GM23338 (cell line): Measurements from ENCODE around the gene GRID1.

Source experiments
- CREB1 ChIP-seq: fragments of 250-450 bp; sonication (Bioruptor Pico); IDR thresholded peaks from 2 replicates; pipeline ENCODE4 v1.5.0; 2020; ENCODE audit warnings: low read depth, mild to moderate bottlenecking, moderate library complexity
- CTCF ChIP-seq, 2 experiments: fragments of 200-600 bp in 1 of 2; sonication (generic) in 1 of 2; conservative IDR thresholded peaks; 2 replicates each; pipeline versions ENCODE4 v1.5.1 to v1.6.1; 2016 to 2017; ENCODE audit warnings: antibody characterized with exemption in 2 of 2, low read depth in 2 of 2, mild to moderate bottlenecking in 2 of 2, moderate library complexity in 1 of 2
- ETS1 ChIP-seq: IDR thresholded peaks from 2 replicates; pipeline ENCODE4 v1.6.1; 2016; ENCODE audit warnings: antibody characterized with exemption
- EZH2 ChIP-seq: fragments of 200-600 bp; sonication (generic); IDR thresholded peaks from one replicate; pipeline ENCODE4 v1.8.0; 2017; ENCODE audit warnings: antibody characterized with exemption, mild to moderate bottlenecking, low read depth; ENCODE audit not compliant: unreplicated experiment
- EZH2phosphoT487 ChIP-seq: fragments of 200-600 bp; sonication (generic); IDR thresholded peaks from one replicate; pipeline ENCODE4 v1.8.1; 2018; ENCODE audit warnings: antibody characterized with exemption; ENCODE audit not compliant: unreplicated experiment
- JUNB ChIP-seq: IDR thresholded peaks from one replicate; pipeline ENCODE4 v1.6.1; 2016; ENCODE audit warnings: antibody characterized with exemption; ENCODE audit not compliant: unreplicated experiment
- NANOG ChIP-seq: IDR thresholded peaks from 2 replicates; pipeline ENCODE4 v1.6.1; 2016; ENCODE audit warnings: antibody characterized with exemption, borderline replicate concordance
- POLR2AphosphoS5 ChIP-seq: IDR thresholded peaks from 2 replicates; pipeline ENCODE4 v1.6.1; 2016; ENCODE audit warnings: antibody characterized with exemption, low read depth
- REST ChIP-seq: IDR thresholded peaks from one replicate; pipeline ENCODE4 v1.6.1; 2018; ENCODE audit warnings: antibody characterized with exemption; ENCODE audit not compliant: unreplicated experiment
- STAT1 ChIP-seq: IDR thresholded peaks from one replicate; pipeline ENCODE4 v1.6.1; 2016; ENCODE audit warnings: antibody characterized with exemption; ENCODE audit not compliant: unreplicated experiment
- ZNF114 ChIP-seq: fragments of 250-450 bp; sonication (Bioruptor Pico); IDR thresholded peaks from 2 replicates; pipeline ENCODE4 v1.5.0; 2020; ENCODE audit warnings: mild to moderate bottlenecking, moderate library complexity
- ZNF331 ChIP-seq: fragments of 250-450 bp; sonication (Bioruptor Pico); IDR thresholded peaks from 2 replicates; pipeline ENCODE4 v1.5.0; 2020; ENCODE audit warnings: low read depth, mild to moderate bottlenecking, moderate library complexity
- ZNF462 ChIP-seq: fragments of 250-450 bp; sonication (Bioruptor Pico); IDR thresholded peaks from 2 replicates; pipeline ENCODE4 v1.5.0; 2020; ENCODE audit warnings: mild to moderate bottlenecking, moderate library complexity

- 0 out of 4 replicates have a peak, but pooled peaks have one; percentile 4 to 10 for TF ChIP-seq CTCF (conservative IDR thresholded peaks at IDR 0.05; ENCODE audit: low read depth in 2 of 2)
- TF ChIP-seq JUNB = no peak
- no peak for TF ChIP-seq CREB1 (CRISPR knock-in tag)
- TF ChIP-seq POLR2AphosphoS5 = no peak
- no peak for TF ChIP-seq EZH2phosphoT487
- TF ChIP-seq EZH2 = no peak
- TF ChIP-seq REST = no peak
- no peak for TF ChIP-seq STAT1
- TF ChIP-seq NANOG = no peak
- no peak for TF ChIP-seq ETS1
- TF ChIP-seq ZNF462 (CRISPR knock-in tag) = no peak
- no peak for TF ChIP-seq ZNF331 (CRISPR knock-in tag)
- TF ChIP-seq ZNF114 (CRISPR knock-in tag) = no peak
Observed at GRCh38 chr10:86090807-86091206, 275.8 kb downstream of the GRID1 start.
